GM19240 (cell line): ENCODE data around the gene RALGAPA1.
A peak's percentile ranks its signal among the peaks of the same experiment; 100 is the strongest.

ENCODE experiments used
- DNase-seq: peaks from one replicate; pipeline ENCODE4 v3.0.0; 2011; ENCODE audit warnings: low spot score; ENCODE audit not compliant: insufficient read length

RALGAPA1 gene

GRCh38 chr14:35549551-35549950 lies 259.5 kb downstream of the RALGAPA1 start:
- no peak for DNase-seq

DNA sequence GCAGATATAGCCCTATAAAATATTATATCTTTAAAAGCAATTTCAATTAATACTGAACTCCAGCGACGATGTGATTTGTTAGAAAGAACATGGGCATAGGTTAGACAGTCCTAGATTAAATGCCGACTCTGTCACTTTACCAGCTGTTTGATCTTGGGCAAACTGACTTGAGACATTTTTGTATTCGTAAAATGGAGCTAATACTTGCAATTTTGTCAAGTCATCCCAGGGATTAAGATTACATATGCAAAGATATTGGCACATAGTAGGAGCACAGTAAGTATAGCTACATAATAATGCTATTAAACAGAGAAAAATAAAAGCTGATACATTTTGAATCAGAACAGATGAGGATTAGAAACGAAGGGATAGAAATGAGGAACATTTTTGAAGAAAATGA lies 266.1 kb downstream of the RALGAPA1 start:
- DNase-seq = no peak

GRCh38 chr14:35539969-35540368 lies 269.1 kb downstream of the RALGAPA1 start:
- no peak for DNase-seq

DNA sequence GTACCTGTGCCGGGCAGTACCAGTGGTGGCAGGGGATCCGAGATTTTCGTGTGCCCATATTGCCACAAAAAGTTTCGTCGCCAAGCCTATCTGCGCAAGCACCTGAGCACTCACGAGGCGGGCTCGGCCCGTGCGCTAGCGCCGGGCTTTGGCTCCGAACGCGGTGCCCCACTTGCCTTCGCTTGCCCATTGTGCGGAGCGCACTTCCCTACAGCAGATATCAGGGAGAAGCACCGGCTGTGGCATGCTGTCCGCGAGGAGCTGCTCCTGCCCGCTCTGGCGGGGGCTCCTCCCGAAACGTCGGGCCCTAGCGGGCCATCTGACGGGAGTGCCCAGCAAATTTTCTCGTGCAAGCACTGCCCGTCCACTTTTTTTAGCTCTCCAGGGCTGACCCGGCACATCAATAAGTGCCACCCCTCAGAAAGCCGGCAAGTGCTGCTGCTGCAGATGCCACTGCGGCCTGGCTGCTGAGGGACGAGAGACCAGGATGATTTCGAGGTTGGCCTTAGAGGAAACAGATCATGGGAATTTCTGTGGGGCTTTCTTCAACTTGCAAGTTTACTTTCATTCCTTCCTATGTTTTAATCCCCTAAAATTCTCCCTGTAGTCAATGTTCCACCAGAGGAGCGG lies 273.5 kb downstream of the RALGAPA1 start:
- no peak for DNase-seq

DNA sequence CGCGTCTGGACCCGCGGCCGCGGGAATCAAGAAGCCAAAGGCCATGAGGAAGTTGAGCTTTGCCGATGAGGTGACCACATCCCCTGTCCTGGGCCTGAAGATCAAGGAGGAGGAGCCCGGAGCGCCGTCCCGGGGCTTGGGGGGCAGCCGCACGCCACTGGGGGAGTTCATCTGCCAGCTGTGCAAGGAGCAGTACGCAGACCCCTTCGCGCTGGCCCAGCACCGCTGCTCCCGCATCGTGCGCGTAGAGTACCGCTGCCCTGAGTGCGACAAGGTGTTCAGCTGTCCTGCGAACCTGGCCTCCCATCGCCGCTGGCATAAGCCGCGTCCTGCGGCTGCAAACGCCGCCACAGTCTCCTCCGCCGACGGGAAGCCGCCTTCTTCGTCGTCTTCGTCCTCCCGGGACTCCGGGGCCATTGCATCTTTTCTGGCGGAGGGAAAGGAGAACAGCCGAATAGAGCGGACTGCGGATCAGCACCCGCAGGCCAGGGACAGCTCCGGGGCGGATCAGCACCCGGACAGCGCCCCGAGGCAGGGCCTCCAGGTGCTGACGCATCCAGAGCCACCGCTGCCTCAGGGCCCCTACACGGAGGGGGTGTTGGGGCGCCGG lies 274.1 kb downstream of the RALGAPA1 start:
- peak; percentile 19 for DNase-seq

DNA sequence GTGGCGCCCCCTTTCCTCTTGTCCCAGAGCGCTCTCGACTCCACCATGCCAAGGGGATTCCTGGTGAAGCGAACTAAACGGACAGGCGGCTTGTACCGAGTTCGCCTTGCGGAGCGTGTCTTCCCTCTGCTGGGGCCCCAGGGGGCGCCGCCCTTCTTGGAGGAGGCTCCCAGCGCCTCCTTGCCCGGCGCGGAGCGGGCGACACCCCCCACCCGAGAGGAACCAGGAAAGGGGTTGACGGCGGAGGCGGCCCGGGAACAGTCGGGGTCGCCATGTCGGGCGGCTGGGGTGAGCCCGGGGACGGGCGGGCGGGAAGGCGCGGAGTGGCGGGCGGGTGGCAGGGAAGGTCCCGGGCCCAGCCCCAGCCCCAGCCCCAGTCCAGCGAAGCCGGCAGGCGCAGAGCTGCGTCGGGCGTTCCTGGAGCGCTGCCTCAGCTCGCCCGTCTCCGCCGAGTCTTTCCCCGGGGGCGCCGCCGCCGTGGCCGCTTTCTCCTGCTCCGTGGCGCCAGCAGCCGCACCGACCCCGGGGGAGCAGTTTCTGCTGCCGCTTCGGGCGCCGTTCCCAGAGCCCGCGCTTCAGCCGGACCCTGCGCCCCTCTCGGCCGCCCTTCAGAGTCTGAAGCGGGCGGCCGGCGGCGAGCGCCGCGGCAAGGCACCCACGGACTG lies 274.8 kb downstream of the RALGAPA1 start:
- no peak for DNase-seq

GRCh38 chr14:35533357-35534207 lies 275.5 kb downstream of the RALGAPA1 start, which contains the start of gene INSM2:
Gene INSM2, plus strand, starts transcription at chr14:35534164. Its CDS starts 89 bp downstream, at chr14:35534253.
- DNase-seq = peak; percentile 15

GRCh38 chr14:35532783-35533356 lies 276.2 kb downstream of the RALGAPA1 start:
- DNase-seq = no peak

GRCh38 chr14:35531960-35532747 lies 276.9 kb downstream of the RALGAPA1 start:
- no peak for DNase-seq

GRCh38 chr14:35526962-35527361 lies 282.1 kb downstream of the RALGAPA1 start:
- no peak for DNase-seq

DNA sequence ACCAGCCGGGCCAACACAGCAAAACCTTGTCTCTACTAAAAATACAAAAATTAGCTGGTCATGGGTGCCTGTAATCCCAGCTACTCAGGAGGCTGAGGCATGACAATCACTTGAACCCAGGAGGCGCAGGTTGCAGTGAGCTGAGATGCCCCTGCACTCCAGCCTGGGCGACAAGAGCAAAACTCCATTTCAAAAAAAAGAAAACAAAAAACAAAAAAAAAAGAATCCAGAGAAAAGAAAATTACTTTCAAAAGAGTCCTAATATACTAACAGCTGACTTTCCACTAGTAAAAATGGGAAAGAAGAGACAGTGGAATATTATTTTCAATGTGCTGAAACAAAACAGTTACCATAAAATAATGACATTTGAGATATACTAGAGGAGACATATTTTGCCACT lies 283.4 kb downstream of the RALGAPA1 start:
- no peak for DNase-seq

GRCh38 chr14:35519986-35520385 lies 289.1 kb downstream of the RALGAPA1 start:
- no peak for DNase-seq

DNA sequence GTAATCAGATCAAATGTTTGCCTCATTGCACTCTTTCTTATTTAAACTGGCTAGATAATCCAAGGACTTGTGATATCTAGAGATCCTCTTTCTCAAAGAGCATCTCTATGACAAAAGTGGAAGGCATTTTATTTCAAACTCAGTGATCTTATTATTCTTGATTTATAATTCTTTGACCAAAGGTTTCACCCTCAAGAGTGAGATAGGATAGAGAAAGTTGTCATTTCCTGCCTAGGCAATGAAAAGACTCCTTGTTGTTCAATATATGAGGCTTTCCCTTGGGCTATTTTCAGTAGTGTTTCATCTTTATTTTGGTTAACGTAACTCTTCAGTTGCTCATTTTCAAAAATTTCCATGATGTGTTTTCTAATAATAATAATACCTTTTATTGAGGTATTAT lies 293.2 kb downstream of the RALGAPA1 start:
- DNase-seq = no peak

- no peak for DNase-seq
These were observed 296.3 kb downstream of the RALGAPA1 start for GRCh38 chr14:35512765-35513164.

- DNase-seq = no peak
These were observed 299.2 kb downstream of the RALGAPA1 start for GRCh38 chr14:35509846-35510245.

GRCh38 chr14:35506927-35507326 lies 302.2 kb downstream of the RALGAPA1 start:
- DNase-seq = no peak

GRCh38 chr14:35506461-35506860 lies 302.6 kb downstream of the RALGAPA1 start:
- no peak for DNase-seq

DNA sequence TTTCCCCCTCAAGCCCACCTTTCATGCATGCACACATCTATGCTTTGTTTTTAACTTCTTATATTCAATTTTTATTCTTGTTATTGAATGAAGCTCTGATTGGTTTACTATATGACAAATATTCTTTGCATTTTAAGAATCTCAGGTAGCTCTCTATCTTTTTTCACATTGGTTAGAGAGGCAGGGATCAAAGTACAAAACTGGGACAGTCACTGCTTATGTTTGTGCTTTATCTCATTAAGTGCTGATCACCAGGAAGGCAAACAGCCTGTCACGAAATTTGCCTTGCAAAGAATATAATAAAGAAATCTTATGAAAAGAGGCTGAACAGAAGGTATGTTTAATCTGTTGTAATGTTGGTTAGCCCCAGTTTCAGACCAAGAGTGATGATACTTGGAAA lies 304.8 kb downstream of the RALGAPA1 start:
- no peak for DNase-seq

GRCh38 chr14:35503646-35504045 lies 305.4 kb downstream of the RALGAPA1 start:
- DNase-seq = no peak

GRCh38 chr14:35499180-35499579 lies 309.9 kb downstream of the RALGAPA1 start:
- DNase-seq = no peak

GRCh38 chr14:35495278-35495677 lies 313.8 kb downstream of the RALGAPA1 start:
- no peak for DNase-seq
